Keratinocyte (primary cell): Measurements from ENCODE around the gene KRTAP11-1. TPM values are rescaled to one million over a fixed set of nuclear protein-coding genes. Genes with fewer than 3 reads are reported as not detected.
A peak's percentile ranks its signal among the peaks of the same experiment; 100 is the strongest.

Source experiments
- DNase-seq: peaks from one replicate; pipeline ENCODE4 v3.0.0-alpha.2; 2011; ENCODE audit warnings: low read depth, missing footprints, low spot score
- FAIRE-seq: peaks from 2 replicates; lab custom pipeline; 2011; peaks lifted over from hg19 to GRCh38; lab: Jason Lieb, UNC
- H2AFZ ChIP-seq: 2 replicates; pipeline ENCODE4 v1.6.0; 2012; ENCODE audit warnings: low read length, control low read depth, inconsistent platforms; ENCODE audit not compliant: control insufficient read depth
- H3K27ac ChIP-seq: 2 replicates; pipeline ENCODE4 v1.5.1; 2011; ENCODE audit warnings: low read length; ENCODE audit not compliant: control insufficient read depth, insufficient read depth
- H3K27me3 ChIP-seq: 3 replicates; pipeline ENCODE4 v1.6.0; 2011; ENCODE audit warnings: low read length; ENCODE audit not compliant: control insufficient read depth, insufficient read depth; ENCODE audit errors: extremely low read depth
- H3K36me3 ChIP-seq, 2 experiments: 2 replicates in 1 of 2; 3 replicates in 1 of 2; pipeline ENCODE4 v1.5.1; 2011; ENCODE audit warnings: low read length in 2 of 2, mild to moderate bottlenecking in 1 of 2; ENCODE audit not compliant: control insufficient read depth in 2 of 2, insufficient read depth in 2 of 2; ENCODE audit errors: extremely low read depth in 1 of 2
- H3K4me1 ChIP-seq: 3 replicates; pipeline ENCODE4 v1.5.1; 2011; ENCODE audit warnings: low read length; ENCODE audit not compliant: control insufficient read depth, insufficient read depth; ENCODE audit errors: extremely low read depth
- H3K4me2 ChIP-seq: 3 replicates; pipeline ENCODE4 v1.6.0; 2011; ENCODE audit warnings: low read depth, low read length; ENCODE audit not compliant: control insufficient read depth, insufficient read depth; ENCODE audit errors: extremely low read depth
- H3K4me3 ChIP-seq, 3 experiments: fragments of 200-600 bp in 1 of 3; sonication (generic) in 1 of 3; 2 replicates in 2 of 3; 3 replicates in 1 of 3; pipeline ENCODE4 v1.5.1; 2011 to 2016; ENCODE audit warnings: low read length in 3 of 3, mild to moderate bottlenecking in 3 of 3, control low read depth in 2 of 3, inconsistent platforms in 1 of 3, low read depth in 1 of 3, mixed read lengths in 1 of 3, mixed run types in 1 of 3, moderate library complexity in 1 of 3; ENCODE audit not compliant: control insufficient read depth in 2 of 3, insufficient read depth in 2 of 3; ENCODE audit errors: extremely low read depth in 1 of 3
- H3K79me2 ChIP-seq: 2 replicates; pipeline ENCODE4 v1.6.0; 2012; ENCODE audit warnings: low read length; ENCODE audit not compliant: control insufficient read depth, insufficient read depth
- H3K9ac ChIP-seq: 3 replicates; pipeline ENCODE4 v1.6.0; 2011; ENCODE audit warnings: low read length; ENCODE audit not compliant: control insufficient read depth, insufficient read depth; ENCODE audit errors: extremely low read depth
- H3K9me1 ChIP-seq: 3 replicates; pipeline ENCODE4 v1.6.0; 2011; ENCODE audit warnings: low read length; ENCODE audit not compliant: control insufficient read depth, insufficient read depth; ENCODE audit errors: extremely low read depth
- H3K9me3 ChIP-seq: 2 replicates; pipeline ENCODE4 v1.5.1; 2012; ENCODE audit warnings: low read depth, low read length; ENCODE audit not compliant: control insufficient read depth
- H4K20me1 ChIP-seq: 3 replicates; pipeline ENCODE4 v1.6.0; 2011; ENCODE audit warnings: low read length; ENCODE audit not compliant: control insufficient read depth, insufficient read depth; ENCODE audit errors: extremely low read depth
- CTCF ChIP-seq, 3 experiments: IDR thresholded peaks in 1 of 3; conservative IDR thresholded peaks in 1 of 3; optimal IDR thresholded peaks in 1 of 3; 2 replicates in 2 of 3; 3 replicates in 1 of 3; pipeline versions ENCODE3 to v1.5.1; 2011; ENCODE audit warnings: low read length in 3 of 3, mild to moderate bottlenecking in 3 of 3, moderate library complexity in 2 of 3, control low read depth in 1 of 3, inconsistent platforms in 1 of 3; ENCODE audit not compliant: insufficient read depth in 2 of 3; ENCODE audit errors: extremely low read depth in 1 of 3
- EZH2 ChIP-seq: IDR thresholded peaks from one replicate; pipeline ENCODE4 v1.6.1; 2012; ENCODE audit warnings: inconsistent platforms, mild to moderate bottlenecking, low read length, moderate library complexity
- dilution Hi-C: fragments of 300-500 bp; cut with MboI; formaldehyde crosslinking; loops from one replicate; pipeline ENCODE4 v1.7.0; 2020; ENCODE audit warnings: low sequenced_read_pairs; ENCODE audit not compliant: extremely low pct_ligation_motif_present
- polyA plus RNA-seq, 5 experiments: library from polyadenylated mRNA; depleted of rRNA in 3 of 5; stranded (reverse) in 3 of 5; stranded (forward) in 1 of 5; unstranded in 1 of 5; fragments of >200 nt; gene quantifications; 1 replicate in 1 of 5; 2 replicates in 3 of 5; 3 replicates in 1 of 5; pipeline versions ENCODE4 v1.2.1 to v1.2.3, GENCODE V29; 2011 to 2012; ENCODE audit warnings: missing spikeins in 2 of 5, low read depth in 1 of 5, low replicate concordance in 1 of 5

The KRTAP11-1 gene
- polyA plus RNA-seq, 1 donor (not counting 4 experiments of a cell fraction or from before 2014, with no cell fraction given) = not detected

DNA sequence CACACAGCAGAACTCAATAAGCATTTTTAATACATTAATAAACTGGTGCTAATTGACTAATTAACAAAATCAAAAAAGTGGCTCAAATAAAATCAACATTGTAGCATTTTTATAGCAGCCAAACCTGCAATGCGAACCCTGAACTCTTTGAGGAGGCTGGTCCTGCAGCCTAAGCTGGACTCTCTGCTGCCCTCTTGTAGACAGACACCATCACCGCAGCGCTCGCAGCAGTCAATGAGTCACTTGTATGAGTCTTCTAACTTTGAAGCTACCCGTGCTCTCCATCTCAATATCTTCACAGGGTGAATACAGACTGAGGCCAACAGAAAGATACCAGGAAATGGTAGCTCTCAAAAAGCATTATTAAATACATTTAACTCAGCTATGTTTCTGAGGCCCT, 42.1 kb downstream of the KRTAP11-1 start:
- Histone ChIP-seq H3K4me3 (no peak overlapping the region), H3K27me3 (no peaks in the 10 kb centered on the region), H3K9ac (no peak overlapping the region), H2AFZ (no peak overlapping the region), H4K20me1 (no peaks in the 10 kb centered on the region), H3K4me1 (no peaks in the 10 kb centered on the region), H3K27ac (no peak overlapping the region), H3K4me2 (no peak overlapping the region), H3K9me3 (no peaks in the 10 kb centered on the region), H3K36me3 (no peaks in the 10 kb centered on the region), H3K9me1 (no peaks in the 10 kb centered on the region), H3K79me2 (no peaks in the 10 kb centered on the region)
- dilution Hi-C loops = no loop called here
- TF ChIP-seq EZH2 = no peak
- TF ChIP-seq CTCF (optimal IDR thresholded peaks at IDR 0.05 in 1 of 3, IDR thresholded peaks at IDR 0.05 in 1 of 3, conservative IDR thresholded peaks at IDR 0.05 in 1 of 3; ENCODE audit: extremely low read depth in 1 of 3, insufficient read depth in 2 of 3, low read length in 3 of 3) = peak; percentile 50 to 74 (median 59)
- FAIRE-seq (no peak), DNase-seq (no peak)

DNA sequence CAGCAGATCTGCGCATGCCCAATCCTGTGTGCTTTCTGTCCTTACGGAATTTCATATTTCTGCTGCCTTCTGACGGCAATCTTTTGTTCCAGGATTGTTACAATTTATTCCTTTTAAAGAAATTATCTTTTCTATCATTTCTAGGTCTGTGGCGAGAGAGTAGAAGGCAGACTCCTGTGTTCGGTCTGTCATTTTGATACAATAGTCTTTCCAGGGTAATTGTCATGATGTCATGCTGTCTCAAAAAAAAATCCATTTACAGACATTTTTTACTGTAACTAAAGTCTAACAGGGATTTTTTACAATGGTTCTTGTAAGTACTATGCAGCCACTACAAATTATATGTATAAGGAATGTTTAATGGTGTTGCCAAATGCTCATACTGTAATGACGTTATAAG, 42.8 kb downstream of the KRTAP11-1 start:
- H3K4me2 ChIP-seq = no peak overlapping the region
- no peak overlapping the region for H3K4me3 ChIP-seq
- H3K36me3 ChIP-seq = no peaks in the 10 kb centered on the region
- FAIRE-seq (no peak), DNase-seq (no peak)
- no peaks in the 10 kb centered on the region for H3K79me2 ChIP-seq
- no peak overlapping the region for H3K9ac ChIP-seq
- no peaks in the 10 kb centered on the region for H4K20me1 ChIP-seq
- no peak overlapping the region for H3K27ac ChIP-seq
- no peaks in the 10 kb centered on the region for H3K9me3 ChIP-seq
- no peaks in the 10 kb centered on the region for H3K27me3 ChIP-seq
- dilution Hi-C loops = no loop called here
- no peak overlapping the region for H2AFZ ChIP-seq
- no peaks in the 10 kb centered on the region for H3K4me1 ChIP-seq
- no peaks in the 10 kb centered on the region for H3K9me1 ChIP-seq
- TF ChIP-seq EZH2 (no peak), CTCF (optimal IDR thresholded peaks at IDR 0.05 in 1 of 3, IDR thresholded peaks at IDR 0.05 in 1 of 3, conservative IDR thresholded peaks at IDR 0.05 in 1 of 3; ENCODE audit: extremely low read depth in 1 of 3, insufficient read depth in 2 of 3, low read length in 3 of 3) (no peak)
